Gastroesophageal sphincter (tissue), 3 donors: Measurements from ENCODE around the gene KRT32.

ENCODE experiments used
- CTCF ChIP-seq, 4 experiments: fragments of 200-600 bp in 2 of 4; fragments of 450-650 bp in 2 of 4; sonication (generic) in 1 of 4; IDR thresholded peaks; one replicate each; pipeline ENCODE4 v1.5.1; 2017 to 2019; ENCODE audit warnings: antibody characterized with exemption in 4 of 4, mild to moderate bottlenecking in 2 of 4, moderate library complexity in 2 of 4
- EP300 ChIP-seq: sonication (generic); formaldehyde crosslinking; IDR thresholded peaks from one replicate; pipeline ENCODE4 v1.6.1; 2017; ENCODE audit warnings: antibody characterized with exemption, mild to moderate bottlenecking
- POLR2AphosphoS5 ChIP-seq: sonication (generic); formaldehyde crosslinking; IDR thresholded peaks from one replicate; pipeline ENCODE4 v1.6.1; 2017; ENCODE audit warnings: antibody characterized with exemption

GRCh38 chr17:41466988-41467387, at the start of gene KRT32:
- TF ChIP-seq CTCF (IDR thresholded peaks at IDR 0.05), result no peak
- no peak for TF ChIP-seq POLR2AphosphoS5
- no peak for TF ChIP-seq EP300
